ENCODE data around the gene POLR1B. TPM values are rescaled to one million over a fixed set of nuclear protein-coding genes. Genes with fewer than 3 reads are reported as not detected.
A peak's percentile ranks its signal among the peaks of the same experiment; 100 is the strongest.

POLR1B gene
- total and polyA plus RNA-seq, 2 of the 13 experiments (the other 11 are each of a cell fraction or from before 2014, with no cell fraction given), result 18.3 to 46.0 TPM

DNA sequence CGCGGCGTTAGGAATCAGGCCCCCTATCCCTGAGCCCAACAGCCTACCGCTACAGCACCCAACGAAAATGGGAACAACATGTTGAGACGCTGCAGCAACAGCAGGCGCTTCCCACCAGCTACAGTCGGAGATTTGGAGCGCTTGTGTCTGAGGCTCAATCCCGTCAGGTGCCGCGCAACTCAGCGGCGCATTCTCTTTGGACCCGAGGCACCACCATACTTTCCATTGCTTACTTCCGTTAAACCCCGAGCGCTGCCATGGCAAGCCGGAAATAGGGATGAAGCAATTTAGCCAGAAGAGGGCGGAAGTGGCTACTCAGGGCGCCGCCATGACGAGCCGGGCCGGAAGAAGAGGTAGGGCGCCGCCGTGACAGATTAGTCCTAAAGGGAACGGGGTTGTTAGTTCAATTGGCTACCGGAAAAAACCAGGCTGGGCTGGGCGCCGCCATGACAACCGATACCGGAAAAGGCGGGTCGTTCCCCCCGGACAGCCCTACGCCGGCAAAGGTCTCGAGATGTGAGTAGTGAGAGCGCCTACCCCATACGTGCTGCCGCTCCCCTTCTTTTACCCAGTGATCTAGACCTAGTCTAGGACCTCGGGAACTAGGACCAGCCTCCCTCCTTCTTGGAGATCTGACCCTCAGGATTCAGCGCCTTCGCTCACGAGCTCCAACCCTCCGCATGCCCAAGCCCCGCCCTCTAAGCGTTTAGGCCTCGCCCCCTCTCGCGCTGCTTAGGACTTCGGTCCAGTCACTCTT lies 42.0 kb downstream of the POLR1B start, which contains the start of gene CHCHD5 (continued):
- TF ChIP-seq AFF4 (CRISPR knock-in tag; IDR thresholded peaks at IDR 0.05), result peak; percentile 51; the same call in 1 of the 2 replicates
- peak in 1 of 2 experiments; percentile 58; a peak in 3 of 4 replicates for TF ChIP-seq EP300 (IDR thresholded peaks at IDR 0.05; ENCODE audit: low read depth in 2 of 2, low read length in 2 of 2)
- TF ChIP-seq EP300 (CRISPR knock-in tag; IDR thresholded peaks at IDR 0.05; ENCODE audit: borderline replicate concordance), result no peak
- no peak; the same call in 1 of the 2 replicates for TF ChIP-seq ZKSCAN8 (CRISPR knock-in tag; IDR thresholded peaks at IDR 0.05; ENCODE audit: borderline replicate concordance)
- no peak for TF ChIP-seq NAIF1 (CRISPR knock-in tag; IDR thresholded peaks at IDR 0.05; ENCODE audit: borderline replicate concordance)
- TF ChIP-seq HNF4G (IDR thresholded peaks at IDR 0.05; ENCODE audit: borderline replicate concordance, low read depth, low read length), result peak; percentile 62; the same call in 1 of the 2 replicates
- TF ChIP-seq HNF4G (CRISPR knock-in tag; IDR thresholded peaks at IDR 0.05; ENCODE audit: borderline replicate concordance, low read depth), result no peak; the same call in 1 of the 2 replicates
- TF ChIP-seq HNRNPUL1 (IDR thresholded peaks at IDR 0.05; ENCODE audit: low read depth, low read length), result no peak
- peak; percentile 58; the same call in 1 of the 2 replicates for TF ChIP-seq FOXK2 (IDR thresholded peaks at IDR 0.05)
- no peak; the same call in 1 of the 2 replicates for TF ChIP-seq NFATC3 (CRISPR knock-in tag; IDR thresholded peaks at IDR 0.05)
- TF ChIP-seq ZNF713 (CRISPR knock-in tag; IDR thresholded peaks at IDR 0.05), result 0 out of 2 replicates have a peak, but pooled peaks have one; percentile 90
- TF ChIP-seq ZNF335 (CRISPR knock-in tag; IDR thresholded peaks at IDR 0.05), result peak; percentile 93
- peak; percentile 75; the same call in 1 of the 2 replicates for TF ChIP-seq ZNF614 (CRISPR knock-in tag; IDR thresholded peaks at IDR 0.05; ENCODE audit: borderline replicate concordance)
- TF ChIP-seq KIAA2018 (CRISPR knock-in tag; IDR thresholded peaks at IDR 0.05; ENCODE audit: borderline replicate concordance), result peak; percentile 25; the same call in 1 of the 2 replicates
- TF ChIP-seq ZBTB34 (CRISPR knock-in tag; IDR thresholded peaks at IDR 0.05), result peak; percentile 91

All from HepG2 (cell line).